ENCODE data around the gene DRAP1. TPM values are rescaled to one million over a fixed set of nuclear protein-coding genes. Genes with fewer than 3 reads are reported as not detected.

The DRAP1 gene
- total RNA-seq, 1 donor from 2014 or later, result 64.7 TPM

- no peaks in the 10 kb centered on the region for H3K9me3 Mint-ChIP-seq
- no peak for TF ChIP-seq CTCF (IDR thresholded peaks at IDR 0.05)
- peaks cover 3% of the 10 kb centered on the region for H3K27me3 Mint-ChIP-seq
- ChIA-PET POLR2A (interaction anchor here (0.6 to 1.0 kb wide), 3 partner anchors 12 to 19 kb away, joined by 3 to 8 read pairs (median 4); no protein-coding TSS in a partner anchor), CTCF (no interaction called here)
- intact Hi-C loops (cut with micrococcal nuclease), result loop anchor here (2.0 kb wide), 1 partner anchor 23 kb away; the partner anchor contains the start of genes C11orf68 and DRAP1
- peak overlapping the region; percentile 30 for H3K27ac Mint-ChIP-seq
- peaks cover 15% of the 10 kb centered on the region for H3K4me1 Mint-ChIP-seq
- ATAC-seq (ENCODE audit: low read depth) (no peak), DNase-seq (no peak)
- H3K36me3 Mint-ChIP-seq (ENCODE audit: low read depth), result no peaks in the 10 kb centered on the region
- no peak overlapping the region for H3K4me3 Mint-ChIP-seq
Measured at GRCh38 chr11:65941720-65942310, 22.6 kb downstream of the DRAP1 start.

- H3K27ac Mint-ChIP-seq, result no peak overlapping the region
- TF ChIP-seq CTCF (IDR thresholded peaks at IDR 0.05), result no peak
Measured at GRCh38 chr11:65942531-65942930, 23.3 kb downstream of the DRAP1 start.

GRCh38 chr11:65944191-65944590, 25.0 kb downstream of the DRAP1 start:
- ChIA-PET CTCF (interaction anchor here (0.6 kb wide), 1 partner anchor 13 kb away, joined by 3 read pairs; no protein-coding TSS in a partner anchor), POLR2A (no interaction called here)
- no peak for DNase-seq
- Mint-ChIP-seq H3K27ac (no peak overlapping the region), H3K9me3 (no peaks in the 10 kb centered on the region), H3K36me3 (ENCODE audit: low read depth) (no peaks in the 10 kb centered on the region), H3K4me3 (no peak overlapping the region), H3K27me3 (peaks cover 2% of the 10 kb centered on the region), H3K4me1 (peaks cover 13% of the 10 kb centered on the region)
- intact Hi-C loops (cut with micrococcal nuclease), result no loop called here
- ATAC-seq (ENCODE audit: low read depth), result no peak
- TF ChIP-seq CTCF (IDR thresholded peaks at IDR 0.05), result no peak

More at GRCh38 chr11:65942531-65942930, 23.3 kb downstream of the DRAP1 start:
- POLR2A ChIA-PET, result interaction anchor here (0.7 to 1.0 kb wide), 2 partner anchors 14 to 18 kb away, joined by 3 to 4 read pairs; no protein-coding TSS in a partner anchor
- Mint-ChIP-seq H3K4me1 (peaks cover 15% of the 10 kb centered on the region), H3K4me3 (no peak overlapping the region), H3K9me3 (no peaks in the 10 kb centered on the region), H3K36me3 (ENCODE audit: low read depth) (no peaks in the 10 kb centered on the region), H3K27me3 (peaks cover 2% of the 10 kb centered on the region)
- intact Hi-C loops (cut with micrococcal nuclease), result no loop called here
- CTCF ChIA-PET, result no interaction called here
- DNase-seq, result no peak
- ATAC-seq (ENCODE audit: low read depth), result no peak

GRCh38 chr11:65944767-65945166, 25.5 kb downstream of the DRAP1 start:
- H3K27ac Mint-ChIP-seq, result no peak overlapping the region
- TF ChIP-seq CTCF (IDR thresholded peaks at IDR 0.05), result no peak
- intact Hi-C loops (cut with micrococcal nuclease), result no loop called here
- no peak overlapping the region for H3K4me3 Mint-ChIP-seq
- POLR2A ChIA-PET, result interaction anchor here (0.5 kb wide), 1 partner anchor 9 kb away, joined by 4 read pairs; no protein-coding TSS in a partner anchor
- H3K9me3 Mint-ChIP-seq, result no peaks in the 10 kb centered on the region
- ATAC-seq (ENCODE audit: low read depth) (no peak), DNase-seq (no peak)
- CTCF ChIA-PET, result interaction anchor here (0.6 kb wide), 1 partner anchor 12 kb away, joined by 3 read pairs; no protein-coding TSS in a partner anchor
- H3K36me3 Mint-ChIP-seq (ENCODE audit: low read depth), result no peaks in the 10 kb centered on the region
- peaks cover 2% of the 10 kb centered on the region for H3K27me3 Mint-ChIP-seq
- H3K4me1 Mint-ChIP-seq, result peaks cover 13% of the 10 kb centered on the region

GRCh38 chr11:65945430-65945911, 26.2 kb downstream of the DRAP1 start, which contains the start of gene TSGA10IP:
TSS of gene TSGA10IP (plus strand) at chr11:65945480. CDS start at chr11:65945676, 196 bp downstream.
- no peaks in the 10 kb centered on the region for H3K36me3 Mint-ChIP-seq (ENCODE audit: low read depth)
- ChIA-PET POLR2A (no interaction called here), CTCF (no interaction called here)
- peaks cover 2% of the 10 kb centered on the region for H3K27me3 Mint-ChIP-seq
- DNase-seq, result no peak
- intact Hi-C loops (cut with micrococcal nuclease), result no loop called here
- ATAC-seq (ENCODE audit: low read depth), result no peak
- H3K9me3 Mint-ChIP-seq, result no peaks in the 10 kb centered on the region
- H3K27ac Mint-ChIP-seq, result no peak within 1 kb of the TSS
- H3K4me3 Mint-ChIP-seq, result no peak within 1 kb of the TSS
- no peak for TF ChIP-seq CTCF (IDR thresholded peaks at IDR 0.05)
- H3K4me1 Mint-ChIP-seq, result peaks cover 9% of the 10 kb centered on the region

Measured in activated B cell treated with CpG ODN at 0.5 μM for 24 hours (primary cell).